Vein endothelial cell (primary cell): Measurements from ENCODE around the gene PRPF40A. TPM values are rescaled to one million over a fixed set of nuclear protein-coding genes. Genes with fewer than 3 reads are reported as not detected.

Experiments
- total RNA-seq: library from RNA; depleted of rRNA; stranded (reverse); fragments of >200 nt; gene quantifications from 2 replicates; pipeline ENCODE4 v1.2.3, GENCODE V29; 2012

Gene PRPF40A
- total RNA-seq, result 144 and 188 TPM in 2 replicates

DNA sequence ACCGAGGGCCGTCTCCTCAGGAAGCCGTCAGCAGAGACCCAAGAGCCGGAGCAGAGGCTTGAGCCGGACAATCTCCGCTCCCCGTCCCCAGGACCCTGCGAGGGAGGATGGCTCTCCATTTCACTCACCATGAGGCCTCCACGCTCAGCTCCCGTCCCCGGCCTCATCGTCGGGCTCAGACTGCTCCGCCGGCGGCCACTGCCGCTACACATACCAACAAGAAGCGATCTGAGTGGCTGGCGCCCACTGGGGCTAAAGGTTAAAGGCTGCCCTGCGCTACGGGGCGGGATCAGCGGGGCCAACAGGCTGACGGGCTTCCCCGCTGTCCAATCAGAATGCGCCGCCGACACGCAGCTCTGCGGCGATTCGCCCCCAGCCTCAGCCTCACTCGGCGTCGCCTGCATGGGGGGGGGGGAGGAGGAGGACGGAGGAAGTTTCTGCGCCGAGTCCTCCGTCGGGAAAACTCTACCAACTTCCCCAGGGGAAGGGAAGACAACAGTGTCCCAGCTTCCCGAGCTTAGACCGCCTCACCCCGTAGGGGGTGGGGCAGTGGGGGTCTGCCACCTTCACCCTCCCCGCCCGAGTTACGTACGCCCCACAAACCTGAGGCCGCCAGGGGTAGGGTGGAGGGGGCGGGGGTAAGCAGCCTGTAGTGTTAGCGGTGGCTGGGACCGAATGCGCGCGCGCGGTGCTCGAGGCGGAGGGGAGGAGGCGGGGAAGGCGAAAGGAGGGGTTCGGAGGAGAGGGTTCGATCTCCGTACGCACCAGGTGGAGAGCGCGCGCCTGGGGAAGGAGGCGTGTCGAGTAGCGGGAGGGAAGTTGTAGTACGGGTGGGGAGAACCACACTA, at the start of gene PRPF40A:
Gene PRPF40A, minus strand, starts transcription at position 234 of the 848 bp plus-strand sequence. Its CDS starts 22 bp downstream, at position 212.

DNA sequence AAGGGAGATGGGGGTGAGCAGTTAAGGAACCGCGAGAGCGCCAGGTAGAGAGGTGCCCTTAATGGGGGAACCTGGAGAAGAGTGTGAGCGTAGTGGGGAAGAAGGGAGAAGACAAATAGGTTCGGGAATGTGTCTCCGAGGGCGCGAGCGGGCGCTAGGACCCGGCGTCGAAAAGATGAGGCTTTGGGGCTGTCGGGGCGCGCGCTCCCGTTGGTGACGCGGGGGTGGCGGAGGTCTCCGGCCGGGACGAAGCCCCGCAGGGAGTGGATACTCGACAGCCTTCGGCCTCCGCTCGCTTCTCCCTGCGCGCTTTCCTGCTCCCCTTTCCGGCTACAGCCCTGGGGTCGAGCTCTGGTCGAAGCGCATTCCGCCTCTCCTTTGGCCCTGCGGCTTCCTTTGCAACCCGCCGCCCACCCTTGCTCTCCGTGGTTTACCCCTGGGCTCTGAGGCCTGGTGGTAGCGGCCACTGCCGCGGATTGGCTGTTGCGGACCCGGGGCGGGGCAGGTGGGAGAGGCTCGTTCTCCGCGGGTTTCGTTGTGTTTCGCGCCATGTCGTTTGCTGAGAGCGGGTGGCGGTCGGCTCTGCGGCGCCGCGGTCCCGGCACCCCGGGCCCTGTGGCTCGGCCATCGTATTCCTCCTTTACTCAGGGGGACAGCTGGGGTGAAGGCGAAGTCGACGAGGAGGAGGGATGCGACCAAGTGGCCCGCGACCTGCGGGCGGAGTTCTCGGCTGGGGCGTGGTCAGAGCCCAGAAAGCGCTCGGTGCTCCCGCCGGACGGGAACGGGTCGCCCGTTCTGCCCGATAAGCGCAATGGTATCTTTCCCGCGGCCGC, 1.0 kb upstream of the PRPF40A start, which contains the start of gene ARL6IP6:
Gene ARL6IP6, plus strand, starts transcription at position 545 of the 833 bp plus-strand sequence. Its CDS starts 5 bp downstream, at position 550.

Other genes starting within 250 kb of the PRPF40A start
- gene ARL6IP6, start 1.2 kb upstream of the PRPF40A start, total RNA-seq, result 29.1 and 46.9 TPM in 2 replicates